Smooth muscle cell (in vitro differentiated cells): ENCODE measurements around the gene HOXB1. TPM values are rescaled to one million over a fixed set of nuclear protein-coding genes. Genes with fewer than 3 reads are reported as not detected.

Experiments
- DNase-seq: peaks from one replicate; lab custom pipeline; 2025; ENCODE audit not compliant: unreplicated experiment; lab: John Stamatoyannopoulos, UW
- H2AFZ ChIP-seq: fragments of 200-600 bp; sonication (generic); 2 replicates; pipeline ENCODE4 v1.6.0; 2016; ENCODE audit warnings: antibody characterized with exemption, low read depth, mild to moderate bottlenecking
- H3F3A ChIP-seq: fragments of 200-600 bp; sonication (generic); 2 replicates; pipeline ENCODE4 v1.6.0; 2017; ENCODE audit warnings: antibody characterized with exemption, low read depth
- H3K27ac ChIP-seq: fragments of 200-600 bp; sonication (generic); 2 replicates; pipeline ENCODE4 v1.5.1; 2016; ENCODE audit warnings: low read depth, mild to moderate bottlenecking
- H3K27me3 ChIP-seq: fragments of 200-600 bp; sonication (generic); 2 replicates; pipeline ENCODE4 v1.6.1; 2016; ENCODE audit warnings: low read depth, mild to moderate bottlenecking
- H3K36me3 ChIP-seq: fragments of 200-600 bp; sonication (generic); 2 replicates; pipeline ENCODE4 v1.5.1; 2016; ENCODE audit warnings: low read depth
- H3K4me1 ChIP-seq: fragments of 200-600 bp; sonication (generic); 2 replicates; pipeline ENCODE4 v1.5.1; 2016; ENCODE audit warnings: low read depth
- H3K4me2 ChIP-seq: fragments of 200-600 bp; sonication (generic); 2 replicates; pipeline ENCODE4 v1.6.0; 2016; ENCODE audit warnings: mild to moderate bottlenecking
- H3K4me3 ChIP-seq: fragments of 200-600 bp; sonication (generic); 2 replicates; pipeline ENCODE4 v1.5.1; 2016; ENCODE audit warnings: mild to moderate bottlenecking
- H3K79me2 ChIP-seq: fragments of 200-600 bp; sonication (generic); 2 replicates; pipeline ENCODE4 v1.6.0; 2016; ENCODE audit warnings: low read depth, mild to moderate bottlenecking
- H3K9ac ChIP-seq: fragments of 200-600 bp; sonication (generic); 2 replicates; pipeline ENCODE4 v1.6.0; 2016; ENCODE audit warnings: low read depth
- H3K9me3 ChIP-seq: fragments of 200-600 bp; sonication (generic); replicated peaks from 2 replicates; pipeline ENCODE4 v1.5.1; 2016; ENCODE audit warnings: low read depth
- H4K20me1 ChIP-seq: fragments of 200-600 bp; sonication (generic); 2 replicates; pipeline ENCODE4 v1.6.0; 2016; ENCODE audit warnings: low read depth
- CTCF ChIP-seq: fragments of 200-600 bp; sonication (generic); IDR thresholded peaks from 2 replicates; pipeline ENCODE4 v1.5.1; 2017; ENCODE audit warnings: borderline replicate concordance, mild to moderate bottlenecking, antibody characterized with exemption; ENCODE audit not compliant: insufficient read depth, poor library complexity, severe bottlenecking
- WGBS: methylation state at CpG from one replicate; pipeline ENCODE4 v1.1.7; 2016; ENCODE audit warnings: low lambda C conversion rate; 5-methylcytosine and 5-hydroxymethylcytosine counted together
- polyA plus RNA-seq: library from polyadenylated mRNA; unstranded; fragments of >200 nt; fragmentation: Nextera tagmentation; extraction: Ambion mirVana; gene quantifications from 2 replicates; pipeline ENCODE4 v1.2.1, GENCODE V29; 2016
- total RNA-seq: library from RNA; depleted of rRNA; stranded (reverse); fragments of >200 nt; gene quantifications from 2 replicates; pipeline ENCODE4 v1.2.3, GENCODE V29; 2014

Gene HOXB1
- total and polyA plus RNA-seq, 2 experiments from 2014 or later, result not detected

- Histone ChIP-seq H3K79me2 (peaks cover 48% of the 10 kb centered on the region), H3K4me1 (peaks cover 10% of the 10 kb centered on the region), H4K20me1 (peaks cover 100% of the 10 kb centered on the region), H3K9ac (no peak overlapping the region), H3F3A (no peaks in the 10 kb centered on the region), H3K4me3 (no peak overlapping the region), H3K9me3 (no peaks in the 10 kb centered on the region), H3K27me3 (peaks cover 97% of the 10 kb centered on the region), H2AFZ (no peak overlapping the region), H3K36me3 (no peaks in the 10 kb centered on the region), H3K4me2 (peak overlapping the region; percentile 36), H3K27ac (no peak overlapping the region)
- 36% methylated on average over 33 of the region's 33 CpGs for WGBS
- no peak for DNase-seq
- no peak for TF ChIP-seq CTCF
Measured at GRCh38 chr17:48568499-48569239, 37.9 kb upstream of the HOXB1 start.

GRCh38 chr17:48567646-48568354 is 37.0 kb upstream of the HOXB1 start:
- Histone ChIP-seq H3K36me3 (no peaks in the 10 kb centered on the region), H3K27me3 (peaks cover 97% of the 10 kb centered on the region), H2AFZ (no peak overlapping the region), H3K4me1 (peaks cover 10% of the 10 kb centered on the region), H3K4me3 (no peak overlapping the region), H3F3A (no peaks in the 10 kb centered on the region), H3K9ac (no peak overlapping the region), H4K20me1 (peaks cover 100% of the 10 kb centered on the region), H3K4me2 (no peak overlapping the region), H3K9me3 (no peaks in the 10 kb centered on the region), H3K79me2 (peaks cover 55% of the 10 kb centered on the region), H3K27ac (no peak overlapping the region)
- TF ChIP-seq CTCF, result no peak
- 57% methylated on average over 2 of the region's 2 CpGs for WGBS
- no peak for DNase-seq

GRCh38 chr17:48567209-48567608 is 36.4 kb upstream of the HOXB1 start:
- H2AFZ ChIP-seq, result no peak overlapping the region
- no peak overlapping the region for H3K9ac ChIP-seq
- TF ChIP-seq CTCF, result no peak
- DNase-seq, result no peak
- no peaks in the 10 kb centered on the region for H3F3A ChIP-seq
- peaks cover 10% of the 10 kb centered on the region for H3K4me1 ChIP-seq
- 67% methylated on average over 6 of the region's 6 CpGs for WGBS
- H3K79me2 ChIP-seq, result peaks cover 52% of the 10 kb centered on the region
- no peak overlapping the region for H3K4me3 ChIP-seq
- no peaks in the 10 kb centered on the region for H3K36me3 ChIP-seq
- H3K4me2 ChIP-seq, result no peak overlapping the region
- peaks cover 99% of the 10 kb centered on the region for H3K27me3 ChIP-seq
- H3K9me3 ChIP-seq, result no peaks in the 10 kb centered on the region
- H3K27ac ChIP-seq, result no peak overlapping the region
- H4K20me1 ChIP-seq, result peaks cover 100% of the 10 kb centered on the region
